Nephron progenitor cell (in vitro differentiated cells): ENCODE measurements around the gene SSX2IP.

Experiments
- DNase-seq: peaks from one replicate; pipeline ENCODE4 v3.0.0; 2021
- H3K27ac Mint-ChIP-seq: 2 replicates; pipeline ENCODE4 v1.8.0; 2021; ENCODE audit warnings: mild to moderate bottlenecking, moderate library complexity, mixed read lengths
- H3K27me3 Mint-ChIP-seq: 2 replicates; pipeline ENCODE4 v1.8.0; 2021; ENCODE audit warnings: mild to moderate bottlenecking, low read depth, mixed read lengths; ENCODE audit not compliant: poor library complexity
- H3K36me3 Mint-ChIP-seq: 2 replicates; pipeline ENCODE4 v1.8.0; 2021; ENCODE audit warnings: low read depth, mixed read lengths
- H3K4me1 Mint-ChIP-seq: 2 replicates; pipeline ENCODE4 v1.8.0; 2021; ENCODE audit warnings: mixed read lengths
- H3K4me3 Mint-ChIP-seq: 2 replicates; pipeline ENCODE4 v1.8.0; 2021; ENCODE audit warnings: mild to moderate bottlenecking, moderate library complexity, mixed read lengths
- H3K9me3 Mint-ChIP-seq: 2 replicates; pipeline ENCODE4 v1.8.0; 2021; ENCODE audit warnings: mild to moderate bottlenecking, moderate library complexity, mixed read lengths
- TF ChIP-seq, protein P1 (sequence below): fragments of 200-600 bp; sonication (generic); IDR thresholded peaks from 2 replicates; pipeline ENCODE4 v1.5.0; 2021; ENCODE audit warnings: antibody characterized with exemption

Gene SSX2IP

GRCh38 chr1:84711869-84712268 lies 21.6 kb upstream of the SSX2IP start:
- no peaks in the 10 kb centered on the region for H3K9me3 Mint-ChIP-seq
- H3K4me3 Mint-ChIP-seq: no peak overlapping the region
- H3K4me1 Mint-ChIP-seq: no peaks in the 10 kb centered on the region
- TF ChIP-seq, protein P1, sequence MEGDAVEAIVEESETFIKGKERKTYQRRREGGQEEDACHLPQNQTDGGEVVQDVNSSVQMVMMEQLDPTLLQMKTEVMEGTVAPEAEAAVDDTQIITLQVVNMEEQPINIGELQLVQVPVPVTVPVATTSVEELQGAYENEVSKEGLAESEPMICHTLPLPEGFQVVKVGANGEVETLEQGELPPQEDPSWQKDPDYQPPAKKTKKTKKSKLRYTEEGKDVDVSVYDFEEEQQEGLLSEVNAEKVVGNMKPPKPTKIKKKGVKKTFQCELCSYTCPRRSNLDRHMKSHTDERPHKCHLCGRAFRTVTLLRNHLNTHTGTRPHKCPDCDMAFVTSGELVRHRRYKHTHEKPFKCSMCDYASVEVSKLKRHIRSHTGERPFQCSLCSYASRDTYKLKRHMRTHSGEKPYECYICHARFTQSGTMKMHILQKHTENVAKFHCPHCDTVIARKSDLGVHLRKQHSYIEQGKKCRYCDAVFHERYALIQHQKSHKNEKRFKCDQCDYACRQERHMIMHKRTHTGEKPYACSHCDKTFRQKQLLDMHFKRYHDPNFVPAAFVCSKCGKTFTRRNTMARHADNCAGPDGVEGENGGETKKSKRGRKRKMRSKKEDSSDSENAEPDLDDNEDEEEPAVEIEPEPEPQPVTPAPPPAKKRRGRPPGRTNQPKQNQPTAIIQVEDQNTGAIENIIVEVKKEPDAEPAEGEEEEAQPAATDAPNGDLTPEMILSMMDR: no peak
- no peaks in the 10 kb centered on the region for H3K27me3 Mint-ChIP-seq
- no peak for DNase-seq
- no peaks in the 10 kb centered on the region for H3K36me3 Mint-ChIP-seq
- H3K27ac Mint-ChIP-seq: no peak overlapping the region

DNA sequence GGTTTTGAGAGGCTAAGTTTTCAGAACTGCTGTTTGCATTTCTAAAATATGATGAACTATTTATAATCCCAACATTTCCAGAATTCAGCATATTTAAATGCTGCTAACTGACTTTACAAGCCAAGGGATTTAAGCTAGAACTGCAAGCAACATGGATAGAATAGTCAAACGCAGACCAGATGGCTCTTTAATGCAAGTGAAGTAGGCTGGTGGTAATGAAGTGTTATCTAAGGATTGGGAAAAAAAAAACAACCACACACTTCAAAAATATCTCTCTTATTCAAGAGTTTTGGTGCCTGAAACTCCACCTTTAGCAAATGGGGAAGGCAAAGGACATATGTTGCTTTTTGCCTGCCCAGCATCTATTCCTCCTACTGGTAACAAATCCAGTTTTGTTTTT lies 20.9 kb upstream of the SSX2IP start:
- Mint-ChIP-seq H3K27ac (no peak overlapping the region), H3K4me1 (no peaks in the 10 kb centered on the region), H3K4me3 (no peak overlapping the region), H3K27me3 (no peaks in the 10 kb centered on the region), H3K36me3 (no peaks in the 10 kb centered on the region), H3K9me3 (no peaks in the 10 kb centered on the region)
- TF ChIP-seq, protein P1: no peak
- no peak for DNase-seq

DNA sequence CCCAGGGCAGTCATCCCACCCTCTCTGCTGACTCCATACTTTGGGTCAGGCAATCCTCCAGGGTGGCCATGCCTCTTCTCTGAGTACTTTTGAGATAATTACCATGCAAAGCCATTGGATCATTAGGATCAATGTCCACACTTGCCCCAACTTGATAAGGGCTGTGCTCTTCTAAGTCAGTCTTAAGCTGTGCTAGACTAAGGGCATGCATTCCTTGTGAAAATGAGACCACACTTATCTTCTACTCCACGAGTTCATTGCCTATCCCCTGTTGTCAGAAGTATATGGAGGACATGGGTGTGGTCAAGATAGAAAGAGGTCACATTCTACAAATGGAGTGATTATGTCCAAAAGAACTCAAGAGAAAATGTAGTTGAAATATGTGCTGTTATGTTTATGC lies 18.9 kb upstream of the SSX2IP start:
- DNase-seq: no peak
- TF ChIP-seq, protein P1: no peak
- H3K36me3 Mint-ChIP-seq: no peaks in the 10 kb centered on the region
- no peaks in the 10 kb centered on the region for H3K4me1 Mint-ChIP-seq
- H3K27me3 Mint-ChIP-seq: no peaks in the 10 kb centered on the region
- H3K27ac Mint-ChIP-seq: no peak overlapping the region
- H3K9me3 Mint-ChIP-seq: no peaks in the 10 kb centered on the region
- H3K4me3 Mint-ChIP-seq: no peak overlapping the region

GRCh38 chr1:84708031-84708430 lies 17.8 kb upstream of the SSX2IP start:
- H3K4me3 Mint-ChIP-seq: no peak overlapping the region
- no peaks in the 10 kb centered on the region for H3K9me3 Mint-ChIP-seq
- TF ChIP-seq, protein P1: no peak
- no peak overlapping the region for H3K27ac Mint-ChIP-seq
- no peaks in the 10 kb centered on the region for H3K27me3 Mint-ChIP-seq
- no peaks in the 10 kb centered on the region for H3K4me1 Mint-ChIP-seq
- DNase-seq: no peak
- H3K36me3 Mint-ChIP-seq: no peaks in the 10 kb centered on the region

DNA sequence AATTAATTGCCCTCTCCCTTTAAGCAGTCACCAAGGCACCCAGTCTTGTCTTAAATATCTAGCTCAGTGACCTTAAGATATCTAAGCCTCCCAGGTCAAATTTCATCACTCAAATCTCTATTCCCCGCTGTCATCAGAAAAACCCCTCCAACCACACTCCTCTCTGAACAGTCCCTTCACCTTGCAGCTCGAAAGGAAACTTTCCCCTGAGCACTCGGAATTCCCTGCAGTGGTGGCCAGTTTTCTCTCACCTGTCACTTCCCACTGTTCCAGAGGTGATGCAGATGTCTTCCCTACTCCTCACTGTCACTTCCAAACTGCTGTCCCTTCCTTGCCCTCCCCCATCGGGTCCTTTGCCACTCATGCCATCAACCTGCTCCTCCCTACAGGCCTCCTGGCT lies 15.3 kb upstream of the SSX2IP start:
- no peak for DNase-seq
- H3K36me3 Mint-ChIP-seq: no peaks in the 10 kb centered on the region
- TF ChIP-seq, protein P1: no peak
- H3K4me3 Mint-ChIP-seq: no peak overlapping the region
- peaks cover 5% of the 10 kb centered on the region for H3K4me1 Mint-ChIP-seq
- no peaks in the 10 kb centered on the region for H3K27me3 Mint-ChIP-seq
- no peak overlapping the region for H3K27ac Mint-ChIP-seq
- no peaks in the 10 kb centered on the region for H3K9me3 Mint-ChIP-seq

DNA sequence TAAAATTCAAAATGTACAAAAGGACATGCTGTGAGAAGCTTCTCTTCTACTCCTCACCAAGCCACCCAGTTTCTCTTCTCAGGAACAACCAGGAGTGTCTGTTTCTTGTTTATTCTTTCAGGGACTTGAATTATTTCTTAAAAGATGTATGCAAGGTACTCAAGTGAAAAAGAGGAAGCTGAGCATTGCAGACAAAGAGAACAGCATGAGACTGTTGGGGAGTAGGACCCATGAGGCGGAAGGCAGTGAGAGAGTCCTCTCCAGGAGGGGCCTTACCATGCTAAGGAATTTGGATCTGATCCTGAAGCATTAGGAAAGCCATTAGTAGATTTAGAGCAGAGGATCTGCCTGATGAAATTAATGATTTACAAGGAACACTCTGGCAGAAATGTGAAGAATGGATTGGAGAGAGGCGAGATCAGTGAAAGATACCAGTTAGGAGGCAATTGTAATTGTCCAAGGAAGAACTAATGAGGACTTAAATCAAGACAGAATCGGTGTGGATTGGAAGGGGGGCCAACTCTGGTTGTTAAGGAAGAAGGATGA lies 14.7 kb upstream of the SSX2IP start:
- H3K9me3 Mint-ChIP-seq: no peaks in the 10 kb centered on the region
- H3K4me3 Mint-ChIP-seq: no peak overlapping the region
- peaks cover 5% of the 10 kb centered on the region for H3K4me1 Mint-ChIP-seq
- no peaks in the 10 kb centered on the region for H3K27me3 Mint-ChIP-seq
- no peak for DNase-seq
- H3K27ac Mint-ChIP-seq: no peak overlapping the region
- TF ChIP-seq, protein P1: no peak
- H3K36me3 Mint-ChIP-seq: no peaks in the 10 kb centered on the region
